ENCODE measurements around the gene GLRX3.

GLRX3 gene

GRCh38 chr10:130224228-130224627 is 88.0 kb downstream of the GLRX3 start:
- H3K27me3 ChIP-seq (ENCODE audit: insufficient read depth, low read depth), result peaks cover 3% of the 10 kb centered on the region; the same call in 1 of the 2 replicates
- TF ChIP-seq CTCF (conservative IDR thresholded peaks at IDR 0.05; ENCODE audit: low read depth, low read length), result no peak
- no peaks in the 10 kb centered on the region for H4K20me1 ChIP-seq (ENCODE audit: insufficient read depth)
- H3K79me2 ChIP-seq (ENCODE audit: insufficient read depth, low read depth), result no peaks in the 10 kb centered on the region
- no peak overlapping the region for H3K27ac ChIP-seq
- H3K4me2 ChIP-seq, result no peak overlapping the region
- no peak overlapping the region for H3K4me3 ChIP-seq (IDR thresholded peaks at IDR 0.05; ENCODE audit: insufficient read depth, low read depth, low read length)
- H3K4me1 ChIP-seq (ENCODE audit: low read depth, poor library complexity, severe bottlenecking), result no peaks in the 10 kb centered on the region
- no peak overlapping the region for H3K9ac ChIP-seq
- no peak overlapping the region for H2AFZ ChIP-seq (ENCODE audit: low read depth)
- no peaks in the 10 kb centered on the region for H3K36me3 ChIP-seq (ENCODE audit: insufficient read depth)

- TF ChIP-seq CTCF (conservative IDR thresholded peaks at IDR 0.05; ENCODE audit: low read depth, low read length), result no peak
- H3K4me1 ChIP-seq (ENCODE audit: low read depth, poor library complexity, severe bottlenecking), result no peaks in the 10 kb centered on the region
These were observed 89.8 kb downstream of the GLRX3 start for GRCh38 chr10:130226012-130226411.

GRCh38 chr10:130227883-130228282 is 91.7 kb downstream of the GLRX3 start:
- Histone ChIP-seq H3K4me1 (ENCODE audit: low read depth, poor library complexity, severe bottlenecking) (no peaks in the 10 kb centered on the region), H3K4me3 (IDR thresholded peaks at IDR 0.05; ENCODE audit: insufficient read depth, low read depth, low read length) (no peak overlapping the region), H3K79me2 (ENCODE audit: insufficient read depth, low read depth) (no peaks in the 10 kb centered on the region), H3K36me3 (ENCODE audit: insufficient read depth) (no peaks in the 10 kb centered on the region), H3K27me3 (ENCODE audit: insufficient read depth, low read depth) (no peaks in the 10 kb centered on the region; the same call in 1 of the 2 replicates), H4K20me1 (ENCODE audit: insufficient read depth) (no peaks in the 10 kb centered on the region), H3K9ac (no peak overlapping the region), H2AFZ (ENCODE audit: low read depth) (no peak overlapping the region), H3K27ac (no peak overlapping the region), H3K4me2 (no peak overlapping the region)
- TF ChIP-seq CTCF (conservative IDR thresholded peaks at IDR 0.05; ENCODE audit: low read depth, low read length), result no peak

More at GRCh38 chr10:130226012-130226411, 89.8 kb downstream of the GLRX3 start:
- Histone ChIP-seq H3K27ac (no peak overlapping the region), H3K27me3 (ENCODE audit: insufficient read depth, low read depth) (peaks cover 3% of the 10 kb centered on the region; the same call in 1 of the 2 replicates), H3K36me3 (ENCODE audit: insufficient read depth) (no peaks in the 10 kb centered on the region), H4K20me1 (ENCODE audit: insufficient read depth) (no peaks in the 10 kb centered on the region), H2AFZ (ENCODE audit: low read depth) (no peak overlapping the region), H3K4me2 (no peak overlapping the region), H3K79me2 (ENCODE audit: insufficient read depth, low read depth) (no peaks in the 10 kb centered on the region), H3K4me3 (IDR thresholded peaks at IDR 0.05; ENCODE audit: insufficient read depth, low read depth, low read length) (no peak overlapping the region), H3K9ac (no peak overlapping the region)
